Calu3 (cell line): ENCODE measurements around the gene SMIM45.

Experiments
- BruUV-seq: library from RNA; stranded (reverse); fragments of 400-500 nt; replicated peaks from 2 replicates; lab custom pipeline; 2021; lab: Mats Ljungman, UMichigan
- CTCF ChIA-PET: fragments of 300-600 bp; sonication (Branson Sonifier 250); formaldehyde crosslinking; loops from one replicate; lab custom pipeline; 2022; ENCODE audit warnings: antibody characterized with exemption; lab: Charles Lee
- DNase-seq: peaks from one replicate; pipeline ENCODE4 v3.0.0; 2022
- H3K27ac Mint-ChIP-seq: one replicate; pipeline ENCODE4 v1.8.0; 2022; ENCODE audit warnings: mixed read lengths; ENCODE audit not compliant: unreplicated experiment
- H3K27me3 Mint-ChIP-seq: one replicate; pipeline ENCODE4 v1.8.0; 2022; ENCODE audit warnings: mixed read lengths; ENCODE audit not compliant: unreplicated experiment
- H3K36me3 Mint-ChIP-seq: one replicate; pipeline ENCODE4 v1.8.0; 2022; ENCODE audit warnings: mild to moderate bottlenecking, moderate library complexity, mixed read lengths; ENCODE audit not compliant: insufficient read depth, unreplicated experiment
- H3K4me1 Mint-ChIP-seq: one replicate; pipeline ENCODE4 v1.8.0; 2022; ENCODE audit warnings: mild to moderate bottlenecking, low read depth, mixed read lengths; ENCODE audit not compliant: unreplicated experiment
- H3K4me3 Mint-ChIP-seq: one replicate; pipeline ENCODE4 v1.8.0; 2022; ENCODE audit warnings: mild to moderate bottlenecking, low read depth, moderate library complexity, mixed read lengths; ENCODE audit not compliant: unreplicated experiment
- H3K9me3 Mint-ChIP-seq: one replicate; pipeline ENCODE4 v1.8.0; 2022; ENCODE audit warnings: low read depth, mixed read lengths; ENCODE audit not compliant: unreplicated experiment
- CTCF ChIP-seq: fragments of 200-600 bp; IDR thresholded peaks from one replicate; pipeline ENCODE4 v1.8.0; 2022; ENCODE audit warnings: antibody characterized with exemption; ENCODE audit not compliant: unreplicated experiment
- intact Hi-C: fragments of 100-400 bp; cut with micrococcal nuclease; formaldehyde crosslinking; loops from one replicate; pipeline ENCODE4 v1.10.0; 2022; ENCODE audit not compliant: unreplicated experiment

Gene SMIM45

GRCh38 chr22:41920271-41920976 is 31.5 kb upstream of the SMIM45 start:
- no peak for DNase-seq
- CTCF ChIA-PET, result no interaction called here
- peaks cover 45% of the 10 kb centered on the region for H3K27me3 Mint-ChIP-seq
- H3K36me3 Mint-ChIP-seq, result peaks cover 12% of the 10 kb centered on the region
- no peak overlapping the region for H3K27ac Mint-ChIP-seq
- peaks cover 7% of the 10 kb centered on the region for H3K4me1 Mint-ChIP-seq
- no TSS peak for BruUV-seq
- intact Hi-C loops, result no loop called here
- H3K9me3 Mint-ChIP-seq, result no peaks in the 10 kb centered on the region
- peak overlapping the region; percentile 19 for H3K4me3 Mint-ChIP-seq
- TF ChIP-seq CTCF, result no peak

- no peak for DNase-seq
- TF ChIP-seq CTCF, result no peak
- intact Hi-C loops, result no loop called here
- no peak overlapping the region for H3K27ac Mint-ChIP-seq
- no TSS peak for BruUV-seq
- H3K4me3 Mint-ChIP-seq, result no peak overlapping the region
- CTCF ChIA-PET, result interaction anchor here (0.9 kb wide), 1 partner anchor 18 kb away, joined by 3 read pairs; no protein-coding TSS in a partner anchor
- H3K4me1 Mint-ChIP-seq, result peaks cover 14% of the 10 kb centered on the region
- no peaks in the 10 kb centered on the region for H3K9me3 Mint-ChIP-seq
- H3K36me3 Mint-ChIP-seq, result peaks cover 25% of the 10 kb centered on the region
- peaks cover 45% of the 10 kb centered on the region for H3K27me3 Mint-ChIP-seq
Measured at GRCh38 chr22:41922328-41922727, 29.6 kb upstream of the SMIM45 start.

GRCh38 chr22:41922940-41923594 is 28.9 kb upstream of the SMIM45 start:
- Mint-ChIP-seq H3K9me3 (no peaks in the 10 kb centered on the region), H3K4me3 (no peak overlapping the region), H3K27ac (no peak overlapping the region), H3K36me3 (peaks cover 30% of the 10 kb centered on the region), H3K4me1 (peaks cover 12% of the 10 kb centered on the region), H3K27me3 (peaks cover 46% of the 10 kb centered on the region)
- no peak for TF ChIP-seq CTCF
- intact Hi-C loops, result no loop called here
- no TSS peak for BruUV-seq
- CTCF ChIA-PET, result interaction anchor here (0.9 kb wide), 1 partner anchor 18 kb away, joined by 3 read pairs; no protein-coding TSS in a partner anchor
- no peak for DNase-seq

GRCh38 chr22:41923595-41924276 is 28.2 kb upstream of the SMIM45 start:
- no peaks in the 10 kb centered on the region for H3K9me3 Mint-ChIP-seq
- TF ChIP-seq CTCF, result no peak
- no peak for DNase-seq
- no peak overlapping the region for H3K4me3 Mint-ChIP-seq
- BruUV-seq, result no TSS peak
- peaks cover 7% of the 10 kb centered on the region for H3K4me1 Mint-ChIP-seq
- peaks cover 33% of the 10 kb centered on the region for H3K36me3 Mint-ChIP-seq
- CTCF ChIA-PET, result no interaction called here
- H3K27me3 Mint-ChIP-seq, result peaks cover 53% of the 10 kb centered on the region
- no peak overlapping the region for H3K27ac Mint-ChIP-seq
- intact Hi-C loops, result no loop called here
